ENCODE results near the gene PHACTR3. TPM values are rescaled to one million over a fixed set of nuclear protein-coding genes. Genes with fewer than 3 reads are reported as not detected.

Gene PHACTR3
- total and polyA plus RNA-seq, 2 donors (not counting 1 experiment from before 2014, with no cell fraction given), result not detected

- Histone ChIP-seq H3K9me3 (ENCODE audit: control insufficient read depth, insufficient read depth, low read depth, low read length) (no peaks in the 10 kb centered on the region), H2AFZ (ENCODE audit: low read length) (no peak overlapping the region), H3K27ac (ENCODE audit: insufficient read depth, low read length) (no peak overlapping the region), H3K4me1 (ENCODE audit: control insufficient read depth, extremely low read depth, insufficient read depth, low read length) (no peaks in the 10 kb centered on the region), H3K36me3 (ENCODE audit: control insufficient read depth, insufficient read depth, low read length) (no peaks in the 10 kb centered on the region), H3K27me3 (ENCODE audit: control insufficient read depth, insufficient read depth, low read length) (no peaks in the 10 kb centered on the region), H4K20me1 (ENCODE audit: control insufficient read depth, extremely low read depth, insufficient read depth, low read length) (no peaks in the 10 kb centered on the region), H3K79me2 (ENCODE audit: control insufficient read depth, insufficient read depth, low read length) (no peaks in the 10 kb centered on the region), H3K9ac (ENCODE audit: insufficient read depth, low read length) (no peak overlapping the region), H3K4me2 (ENCODE audit: extremely low read depth, insufficient read depth, low read length) (no peak overlapping the region), H3K4me3 (replicated peaks in 1 of 4; ENCODE audit: control extremely low read depth in 1 of 4, insufficient read depth in 1 of 4, low read depth in 3 of 4, low read length in 4 of 4) (no peak overlapping the region)
- no peak for DNase-seq (ENCODE audit: low read depth in 2 of 2)
- TF ChIP-seq EZH2 (IDR thresholded peaks at IDR 0.05; ENCODE audit: low read length, missing control alignments) (no peak), CTCF (conservative IDR thresholded peaks at IDR 0.05 in 1 of 2, IDR thresholded peaks at IDR 0.05 in 1 of 2; ENCODE audit: low read depth in 1 of 2, low read length in 2 of 2) (no peak)
Measured at GRCh38 chr20:59776059-59776603, 171.8 kb downstream of the PHACTR3 start.

- no peaks in the 10 kb centered on the region for H3K79me2 ChIP-seq (ENCODE audit: control insufficient read depth, insufficient read depth, low read length)
- H2AFZ ChIP-seq (ENCODE audit: low read length), result no peak overlapping the region
- H3K4me1 ChIP-seq (ENCODE audit: control insufficient read depth, extremely low read depth, insufficient read depth, low read length), result no peaks in the 10 kb centered on the region
- TF ChIP-seq EZH2 (IDR thresholded peaks at IDR 0.05; ENCODE audit: low read length, missing control alignments) (no peak), CTCF (conservative IDR thresholded peaks at IDR 0.05 in 1 of 2, IDR thresholded peaks at IDR 0.05 in 1 of 2; ENCODE audit: low read depth in 1 of 2, low read length in 2 of 2) (no peak)
- H4K20me1 ChIP-seq (ENCODE audit: control insufficient read depth, extremely low read depth, insufficient read depth, low read length), result no peaks in the 10 kb centered on the region
- H3K4me2 ChIP-seq (ENCODE audit: extremely low read depth, insufficient read depth, low read length), result no peak overlapping the region
- H3K36me3 ChIP-seq (ENCODE audit: control insufficient read depth, insufficient read depth, low read length), result no peaks in the 10 kb centered on the region
- no peak for DNase-seq (ENCODE audit: low read depth in 2 of 2)
- no peak overlapping the region for H3K27ac ChIP-seq (ENCODE audit: insufficient read depth, low read length)
- H3K4me3 ChIP-seq (replicated peaks in 1 of 4; ENCODE audit: control extremely low read depth in 1 of 4, insufficient read depth in 1 of 4, low read depth in 3 of 4, low read length in 4 of 4), result no peak overlapping the region
- H3K27me3 ChIP-seq (ENCODE audit: control insufficient read depth, insufficient read depth, low read length), result no peaks in the 10 kb centered on the region
- H3K9ac ChIP-seq (ENCODE audit: insufficient read depth, low read length), result no peak overlapping the region
- H3K9me3 ChIP-seq (ENCODE audit: control insufficient read depth, insufficient read depth, low read depth, low read length), result no peaks in the 10 kb centered on the region
Measured at GRCh38 chr20:59776626-59777330, 172.4 kb downstream of the PHACTR3 start.

- no peak overlapping the region for H3K9ac ChIP-seq (ENCODE audit: insufficient read depth, low read length)
- no peaks in the 10 kb centered on the region for H4K20me1 ChIP-seq (ENCODE audit: control insufficient read depth, extremely low read depth, insufficient read depth, low read length)
- H3K4me1 ChIP-seq (ENCODE audit: control insufficient read depth, extremely low read depth, insufficient read depth, low read length), result no peaks in the 10 kb centered on the region
- H3K27ac ChIP-seq (ENCODE audit: insufficient read depth, low read length), result no peak overlapping the region
- H2AFZ ChIP-seq (ENCODE audit: low read length), result no peak overlapping the region
- DNase-seq (ENCODE audit: low read depth in 2 of 2), result no peak
- TF ChIP-seq EZH2 (IDR thresholded peaks at IDR 0.05; ENCODE audit: low read length, missing control alignments) (no peak), CTCF (conservative IDR thresholded peaks at IDR 0.05 in 1 of 2, IDR thresholded peaks at IDR 0.05 in 1 of 2; ENCODE audit: low read depth in 1 of 2, low read length in 2 of 2) (no peak)
- H3K4me2 ChIP-seq (ENCODE audit: extremely low read depth, insufficient read depth, low read length), result no peak overlapping the region
- H3K27me3 ChIP-seq (ENCODE audit: control insufficient read depth, insufficient read depth, low read length), result no peaks in the 10 kb centered on the region
- H3K9me3 ChIP-seq (ENCODE audit: control insufficient read depth, insufficient read depth, low read depth, low read length), result no peaks in the 10 kb centered on the region
- H3K79me2 ChIP-seq (ENCODE audit: control insufficient read depth, insufficient read depth, low read length), result no peaks in the 10 kb centered on the region
- H3K4me3 ChIP-seq (replicated peaks in 1 of 4; ENCODE audit: control extremely low read depth in 1 of 4, insufficient read depth in 1 of 4, low read depth in 3 of 4, low read length in 4 of 4), result no peak overlapping the region
- no peaks in the 10 kb centered on the region for H3K36me3 ChIP-seq (ENCODE audit: control insufficient read depth, insufficient read depth, low read length)
Measured at GRCh38 chr20:59777331-59777725, 173.0 kb downstream of the PHACTR3 start.
